Keratinocyte (primary cell): Measurements from ENCODE around the gene FGFR2.

Experiments used
- CTCF ChIP-seq, 3 experiments: IDR thresholded peaks in 1 of 3; conservative IDR thresholded peaks in 1 of 3; optimal IDR thresholded peaks in 1 of 3; 2 replicates in 2 of 3; 3 replicates in 1 of 3; pipeline versions ENCODE3 to v1.5.1; 2011; ENCODE audit warnings: low read length in 3 of 3, mild to moderate bottlenecking in 3 of 3, moderate library complexity in 2 of 3, control low read depth in 1 of 3, inconsistent platforms in 1 of 3; ENCODE audit not compliant: insufficient read depth in 2 of 3; ENCODE audit errors: extremely low read depth in 1 of 3
- EZH2 ChIP-seq: IDR thresholded peaks from one replicate; pipeline ENCODE4 v1.6.1; 2012; ENCODE audit warnings: inconsistent platforms, mild to moderate bottlenecking, low read length, moderate library complexity

- TF ChIP-seq EZH2: no peak
- TF ChIP-seq CTCF (optimal IDR thresholded peaks at IDR 0.05 in 1 of 3, IDR thresholded peaks at IDR 0.05 in 1 of 3, conservative IDR thresholded peaks at IDR 0.05 in 1 of 3; ENCODE audit: extremely low read depth in 1 of 3, insufficient read depth in 2 of 3, low read length in 3 of 3): no peak
Measured at GRCh38 chr10:121583857-121584256, 14.4 kb downstream of the FGFR2 start.
